Epithelial cell of esophagus (primary cell): ENCODE results near the gene IL1RL2.

Experiments
- DNase-seq: peaks from one replicate; pipeline ENCODE4 v3.0.0; 2010; ENCODE audit warnings: low read depth
- H3K4me3 ChIP-seq: 2 replicates; pipeline ENCODE4 v1.5.1; 2011; ENCODE audit warnings: mild to moderate bottlenecking, low read length, control low read depth
- TF ChIP-seq, protein P1 (sequence below): IDR thresholded peaks from 2 replicates; pipeline ENCODE4 v1.5.1; 2011; ENCODE audit warnings: low read depth, mild to moderate bottlenecking, low read length, control low read depth, inconsistent platforms; ENCODE audit not compliant: insufficient read depth; ENCODE audit errors: missing control alignments

Gene IL1RL2

DNA sequence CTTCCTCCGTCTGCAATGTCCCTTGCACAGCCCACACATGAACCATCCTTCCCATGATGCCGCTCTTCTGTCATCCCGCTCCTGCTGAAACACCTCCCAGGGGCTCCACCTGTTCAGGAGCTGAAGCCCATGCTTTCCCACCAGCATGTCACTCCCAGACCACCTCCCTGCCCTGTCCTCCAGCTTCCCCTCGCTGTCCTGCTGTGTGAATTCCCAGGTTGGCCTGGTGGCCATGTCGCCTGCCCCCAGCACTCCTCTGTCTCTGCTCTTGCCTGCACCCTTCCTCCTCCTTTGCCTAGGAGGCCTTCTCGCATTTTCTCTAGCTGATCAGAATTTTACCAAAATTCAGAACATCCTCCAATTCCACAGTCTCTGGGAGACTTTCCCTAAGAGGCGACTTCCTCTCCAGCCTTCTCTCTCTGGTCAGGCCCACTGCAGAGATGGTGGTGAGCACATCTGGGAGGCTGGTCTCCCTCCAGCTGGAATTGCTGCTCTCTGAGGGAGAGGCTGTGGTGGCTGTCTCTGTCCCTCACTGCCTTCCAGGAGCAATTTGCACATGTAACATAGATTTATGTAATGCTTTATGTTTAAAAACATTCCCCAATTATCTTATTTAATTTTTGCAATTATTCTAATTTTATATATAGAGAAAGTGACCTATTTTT, 8.9 kb upstream of the IL1RL2 start:
- DNase-seq, result no peak
- H3K4me3 ChIP-seq, result no peak overlapping the region
- TF ChIP-seq, protein P1, sequence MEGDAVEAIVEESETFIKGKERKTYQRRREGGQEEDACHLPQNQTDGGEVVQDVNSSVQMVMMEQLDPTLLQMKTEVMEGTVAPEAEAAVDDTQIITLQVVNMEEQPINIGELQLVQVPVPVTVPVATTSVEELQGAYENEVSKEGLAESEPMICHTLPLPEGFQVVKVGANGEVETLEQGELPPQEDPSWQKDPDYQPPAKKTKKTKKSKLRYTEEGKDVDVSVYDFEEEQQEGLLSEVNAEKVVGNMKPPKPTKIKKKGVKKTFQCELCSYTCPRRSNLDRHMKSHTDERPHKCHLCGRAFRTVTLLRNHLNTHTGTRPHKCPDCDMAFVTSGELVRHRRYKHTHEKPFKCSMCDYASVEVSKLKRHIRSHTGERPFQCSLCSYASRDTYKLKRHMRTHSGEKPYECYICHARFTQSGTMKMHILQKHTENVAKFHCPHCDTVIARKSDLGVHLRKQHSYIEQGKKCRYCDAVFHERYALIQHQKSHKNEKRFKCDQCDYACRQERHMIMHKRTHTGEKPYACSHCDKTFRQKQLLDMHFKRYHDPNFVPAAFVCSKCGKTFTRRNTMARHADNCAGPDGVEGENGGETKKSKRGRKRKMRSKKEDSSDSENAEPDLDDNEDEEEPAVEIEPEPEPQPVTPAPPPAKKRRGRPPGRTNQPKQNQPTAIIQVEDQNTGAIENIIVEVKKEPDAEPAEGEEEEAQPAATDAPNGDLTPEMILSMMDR, result no peak

DNA sequence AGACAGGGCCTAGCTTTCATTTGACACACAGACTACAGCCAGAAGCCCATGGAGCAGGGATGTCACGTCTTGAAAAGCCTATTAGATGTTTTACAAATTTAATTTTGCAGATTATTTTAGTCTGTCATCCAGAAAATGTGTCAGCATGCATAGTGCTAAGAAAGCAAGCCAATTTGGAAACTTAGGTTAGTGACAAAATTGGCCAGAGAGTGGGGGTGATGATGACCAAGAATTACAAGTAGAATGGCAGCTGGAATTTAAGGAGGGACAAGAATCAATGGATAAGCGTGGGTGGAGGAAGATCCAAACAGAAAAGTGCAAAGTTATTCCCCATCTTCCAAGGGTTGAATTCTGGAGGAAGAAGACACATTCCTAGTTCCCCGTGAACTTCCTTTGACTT, 7.8 kb upstream of the IL1RL2 start:
- TF ChIP-seq, protein P1, result no peak
- H3K4me3 ChIP-seq, result no peak overlapping the region
- DNase-seq, result no peak

- no peak overlapping the region for H3K4me3 ChIP-seq
- no peak for DNase-seq
- TF ChIP-seq, protein P1, result no peak
Measured at GRCh38 chr2:102179788-102180686, 6.8 kb upstream of the IL1RL2 start.

- no peak for DNase-seq
- no peak overlapping the region for H3K4me3 ChIP-seq
- TF ChIP-seq, protein P1, result no peak
Measured at GRCh38 chr2:102180687-102180999, 6.2 kb upstream of the IL1RL2 start.

GRCh38 chr2:102181376-102181775, 5.4 kb upstream of the IL1RL2 start:
- H3K4me3 ChIP-seq, result no peak overlapping the region
- TF ChIP-seq, protein P1, result no peak
- DNase-seq, result no peak

DNA sequence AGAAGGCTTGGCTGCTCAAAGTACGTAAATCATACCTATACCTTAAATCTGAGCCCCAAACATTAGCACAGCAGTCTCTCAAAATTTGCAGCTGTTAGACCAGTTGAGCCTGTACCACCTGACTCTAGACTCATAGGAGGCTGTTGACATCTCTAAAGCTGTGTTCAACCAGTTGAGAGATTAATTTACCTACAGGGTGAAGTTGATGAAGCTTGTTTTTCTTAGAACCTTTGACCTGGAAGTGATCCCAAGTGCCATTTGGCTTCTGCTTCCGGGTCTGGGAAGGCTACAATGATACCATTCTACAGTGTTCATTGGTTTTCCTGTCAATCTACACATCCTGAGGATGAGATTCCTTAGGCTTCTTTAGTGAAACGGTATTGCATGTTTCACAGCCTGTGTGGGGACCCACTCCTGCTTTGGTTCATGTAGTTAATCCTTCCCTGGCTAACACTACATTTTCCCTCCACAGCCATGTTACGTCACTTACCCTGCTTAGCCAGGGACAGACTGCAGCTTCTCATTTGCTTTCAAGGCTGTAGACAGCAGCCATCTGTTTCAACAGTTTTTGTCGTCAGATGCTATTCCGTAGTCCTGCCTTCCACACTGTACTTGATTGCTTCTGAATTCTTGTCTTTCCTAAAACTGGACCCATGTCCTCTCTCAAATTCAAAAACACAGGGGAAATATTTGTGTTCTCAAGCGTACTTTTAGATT, 4.7 kb upstream of the IL1RL2 start:
- TF ChIP-seq, protein P1, result no peak
- peak; percentile 62 for DNase-seq
- H3K4me3 ChIP-seq, result no peak overlapping the region
